HCT116 (cell line): Measurements from ENCODE around the gene SSRP1. TPM values are rescaled to one million over a fixed set of nuclear protein-coding genes. Genes with fewer than 3 reads are reported as not detected.

Experiments used
- ATAC-seq: fragments of 200-7000 bp; cut with Tn5 transposase; 2 replicates; pipeline ENCODE4 v1.9.1; 2020; ENCODE audit warnings: mild to moderate bottlenecking, moderate library complexity
- BruUV-seq: library from RNA; stranded (reverse); fragments of 400-500 nt; replicated peaks from 2 replicates; lab custom pipeline; 2021; lab: Mats Ljungman, UMichigan
- CTCF ChIA-PET: fragments of 300-600 bp; sonication (Branson Sonifier 250); formaldehyde crosslinking; loops from one replicate; lab custom pipeline; 2021; ENCODE audit warnings: antibody characterized with exemption; lab: Charles Lee
- POLR2A ChIA-PET: fragments of 300-600, 350-600 bp; sonication (Branson Sonifier 250); formaldehyde crosslinking; loops from one replicate; lab custom pipeline; 2021; ENCODE audit warnings: antibody characterized with exemption; lab: Charles Lee
- RAD21 ChIA-PET, 2 experiments: fragments of 300-600 bp; sonication (Branson Sonifier 250); formaldehyde crosslinking; loops; one replicate each; lab custom pipeline; 2023; ENCODE audit warnings: low total read pairs in 2 of 2; ENCODE audit not compliant: uncharacterized antibody in 2 of 2, unreplicated experiment in 2 of 2, low non-redundant PET in 1 of 2; lab: Charles Lee
- DNase-seq: peaks from one replicate; pipeline ENCODE4 v3.0.0-alpha.2; 2010; ENCODE audit warnings: low read depth, low spot score
- H2AFZ ChIP-seq: fragments of 200-600 bp; shearing (Covaris generic), sonication (generic); 2 replicates; pipeline ENCODE4 v1.6.1; 2017; ENCODE audit warnings: low read depth, mixed run types, mixed read lengths, antibody characterized with exemption, low read length; ENCODE audit not compliant: poor library complexity, severe bottlenecking
- H3K27ac ChIP-seq: 2 replicates; pipeline ENCODE4 v1.5.1; 2012; ENCODE audit warnings: low read depth, low read length
- H3K27me3 ChIP-seq: fragments of 200-600 bp; sonication (generic); 2 replicates; pipeline ENCODE4 v1.6.1; 2016; ENCODE audit warnings: mixed run types, low read length, mixed read lengths; ENCODE audit not compliant: insufficient read depth
- H3K36me3 ChIP-seq, 2 experiments: fragments of 200-500 bp in 1 of 2; fragments of 200-600 bp in 1 of 2; sonication (Bioruptor generic) in 1 of 2; sonication (generic) in 1 of 2; 2 replicates each; pipeline versions ENCODE4 v1.5.1 to v1.6.1; 2014 to 2016; ENCODE audit warnings: low read length in 2 of 2, inconsistent platforms in 1 of 2, mixed read lengths in 1 of 2, mixed run types in 1 of 2; ENCODE audit not compliant: insufficient read depth in 2 of 2, control insufficient read depth in 1 of 2
- H3K4me1 ChIP-seq, 2 experiments: fragments of 200-600 bp in 1 of 2; sonication (generic) in 1 of 2; 2 replicates each; pipeline versions ENCODE4 v1.5.1 to v1.6.1; 2012 to 2017; ENCODE audit warnings: low read length in 2 of 2, inconsistent platforms in 1 of 2, mild to moderate bottlenecking in 1 of 2, mixed read lengths in 1 of 2, mixed run types in 1 of 2, moderate library complexity in 1 of 2; ENCODE audit not compliant: insufficient read depth in 2 of 2, control insufficient read depth in 1 of 2
- H3K4me2 ChIP-seq: fragments of 200-600 bp; sonication (generic); 2 replicates; pipeline ENCODE4 v1.6.1; 2017; ENCODE audit warnings: mixed run types, low read length, mixed read lengths
- H3K4me3 ChIP-seq, 2 experiments: fragments of 200-600 bp in 1 of 2; sonication (generic) in 1 of 2; replicated peaks in 1 of 2; 2 replicates each; pipeline ENCODE4 v1.5.1; 2011 to 2016; ENCODE audit warnings: low read length in 2 of 2, control low read depth in 1 of 2, low read depth in 1 of 2, mild to moderate bottlenecking in 1 of 2, mixed read lengths in 1 of 2, mixed run types in 1 of 2
- H3K79me2 ChIP-seq: fragments of 200-600 bp; sonication (generic); 2 replicates; pipeline ENCODE4 v1.6.1; 2017; ENCODE audit warnings: mild to moderate bottlenecking, mixed run types, low read length, moderate library complexity, mixed read lengths; ENCODE audit not compliant: insufficient read depth
- H3K9ac ChIP-seq: fragments of 200-600 bp; sonication (generic); 2 replicates; pipeline ENCODE4 v1.6.1; 2016; ENCODE audit warnings: low read length, mixed read lengths
- H3K9me2 ChIP-seq: fragments of 200-600 bp; sonication (generic), shearing (Covaris generic); 2 replicates; pipeline ENCODE4 v1.6.1; 2017; ENCODE audit warnings: mixed run types, mild to moderate bottlenecking, moderate library complexity; ENCODE audit not compliant: insufficient read depth
- H3K9me3 ChIP-seq, 2 experiments: fragments of 200-500 bp in 1 of 2; fragments of 200-600 bp in 1 of 2; sonication (Bioruptor generic) in 1 of 2; sonication (generic) in 1 of 2; 2 replicates each; pipeline ENCODE4 v1.6.1; 2014 to 2017; ENCODE audit warnings: low read length in 2 of 2, mixed read lengths in 2 of 2, inconsistent platforms in 1 of 2, low read depth in 1 of 2, mild to moderate bottlenecking in 1 of 2, mixed run types in 1 of 2, moderate library complexity in 1 of 2; ENCODE audit not compliant: control insufficient read depth in 1 of 2, insufficient read depth in 1 of 2
- H4K20me1 ChIP-seq: fragments of 200-600 bp; sonication (generic), shearing (Covaris generic); 2 replicates; pipeline ENCODE4 v1.6.1; 2017; ENCODE audit warnings: mixed run types, mild to moderate bottlenecking, moderate library complexity; ENCODE audit not compliant: insufficient read depth
- CEBPB ChIP-seq: IDR thresholded peaks from 2 replicates; pipeline ENCODE4 v1.6.1; 2012; ENCODE audit warnings: low read depth
- CTCF ChIP-seq, 3 experiments: fragments of 200-600 bp in 1 of 3; sonication (generic) in 1 of 3; IDR thresholded peaks in 2 of 3; conservative IDR thresholded peaks in 1 of 3; 2 replicates each; pipeline ENCODE4 v1.5.1; 2012 to 2017; ENCODE audit warnings: low read depth in 2 of 3, low read length in 2 of 3, antibody characterized with exemption in 1 of 3, borderline replicate concordance in 1 of 3, control low read depth in 1 of 3, mild to moderate bottlenecking in 1 of 3, mixed read lengths in 1 of 3, mixed run types in 1 of 3, moderate library complexity in 1 of 3; ENCODE audit not compliant: insufficient read depth in 1 of 3
- EGR1 ChIP-seq: IDR thresholded peaks from 2 replicates; pipeline ENCODE4 v1.6.1; 2012; ENCODE audit warnings: low read depth
- ELF1 ChIP-seq: IDR thresholded peaks from 2 replicates; pipeline ENCODE4 v1.6.1; 2012; ENCODE audit warnings: low read depth, borderline replicate concordance
- EZH2 ChIP-seq: fragments of 200-600 bp; sonication (generic); IDR thresholded peaks from 2 replicates; pipeline ENCODE4 v1.6.1; 2017; ENCODE audit warnings: antibody characterized with exemption, mixed run types
- EZH2phosphoT487 ChIP-seq: fragments of 200-600 bp; IDR thresholded peaks from 2 replicates; pipeline ENCODE4 v1.6.1; 2018; ENCODE audit warnings: antibody characterized with exemption, borderline replicate concordance
- FOSL1 ChIP-seq: IDR thresholded peaks from 2 replicates; pipeline ENCODE4 v1.6.1; 2012; ENCODE audit warnings: low read depth
- MAX ChIP-seq: IDR thresholded peaks from 2 replicates; pipeline ENCODE4 v1.6.1; 2012
- POLR2AphosphoS5 ChIP-seq: IDR thresholded peaks from 2 replicates; pipeline ENCODE4 v1.6.1; 2011; ENCODE audit warnings: mild to moderate bottlenecking, low read depth, low read length, moderate library complexity
- REST ChIP-seq: IDR thresholded peaks from 2 replicates; pipeline ENCODE4 v1.6.1; 2012; ENCODE audit warnings: low read depth
- SP1 ChIP-seq: IDR thresholded peaks from 2 replicates; pipeline ENCODE4 v1.6.1; 2012; ENCODE audit warnings: low read depth
- YY1 ChIP-seq: IDR thresholded peaks from 2 replicates; pipeline ENCODE4 v1.6.1; 2011; ENCODE audit warnings: low read length, low read depth, moderate library complexity, mild to moderate bottlenecking; ENCODE audit not compliant: insufficient replicate concordance; ENCODE audit errors: extremely low read depth
- ZBTB33 ChIP-seq: IDR thresholded peaks from 2 replicates; pipeline ENCODE4 v1.6.1; 2011; ENCODE audit warnings: mild to moderate bottlenecking, low read length, moderate library complexity; ENCODE audit not compliant: insufficient replicate concordance; ENCODE audit errors: extremely low read depth
- ZFX ChIP-seq: fragments of 450-650 bp; IDR thresholded peaks from 2 replicates; pipeline ENCODE4 v1.6.1; 2017
- ZNF274 ChIP-seq: fragments of 200-500 bp; sonication (Bioruptor generic); IDR thresholded peaks from 2 replicates; pipeline ENCODE4 v1.6.1; 2014; ENCODE audit warnings: mild to moderate bottlenecking, low read depth, low read length, inconsistent platforms
- intact Hi-C: fragments of 100-400 bp; cut with micrococcal nuclease; formaldehyde crosslinking; loops from 2 replicates; pipeline ENCODE4 v1.10.0; 2022
- total RNA-seq: library from RNA; stranded (reverse); gene quantifications from one replicate; pipeline ENCODE4 v1.2.1, GENCODE V29; 2021; ENCODE audit not compliant: unreplicated experiment
- TF ChIP-seq, protein P1 (sequence below): IDR thresholded peaks from 2 replicates; pipeline ENCODE4 v1.6.1; 2012

The SSRP1 gene
- total RNA-seq, 1 experiment from 2014 or later, result 260 TPM

- no peak for DNase-seq
- Histone ChIP-seq H3K9me2 (no peaks in the 10 kb centered on the region), H4K20me1 (no peaks in the 10 kb centered on the region), H3K27me3 (peaks cover 20% of the 10 kb centered on the region), H2AFZ (no peak overlapping the region), H3K36me3 (no peaks in the 10 kb centered on the region), H3K4me3 (no peak overlapping the region), H3K79me2 (no peaks in the 10 kb centered on the region), H3K4me2 (no peak overlapping the region), H3K27ac (no peak overlapping the region), H3K9me3 (no peaks in the 10 kb centered on the region), H3K9ac (no peak overlapping the region), H3K4me1 (no peaks in the 10 kb centered on the region)
- ChIA-PET RAD21 (no interaction called here), CTCF (no interaction called here), POLR2A (no interaction called here)
- no TSS peak for BruUV-seq
- TF ChIP-seq POLR2AphosphoS5 (no peak), EZH2 (no peak), CTCF (IDR thresholded peaks at IDR 0.05 in 2 of 3, conservative IDR thresholded peaks at IDR 0.05 in 1 of 3; ENCODE audit: borderline replicate concordance in 1 of 3, insufficient read depth in 1 of 3, low read depth in 2 of 3, low read length in 2 of 3) (no peak), ZNF274 (no peak), ZFX (no peak), ZBTB33 (no peak), EGR1 (no peak), EZH2phosphoT487 (no peak), MAX (no peak), YY1 (no peak), SP1 (no peak), REST (no peak), CEBPB (no peak), ELF1 (no peak), FOSL1 (no peak)
- TF ChIP-seq, protein P1, sequence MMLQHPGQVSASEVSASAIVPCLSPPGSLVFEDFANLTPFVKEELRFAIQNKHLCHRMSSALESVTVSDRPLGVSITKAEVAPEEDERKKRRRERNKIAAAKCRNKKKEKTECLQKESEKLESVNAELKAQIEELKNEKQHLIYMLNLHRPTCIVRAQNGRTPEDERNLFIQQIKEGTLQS, result no peak
- no peak for ATAC-seq
- intact Hi-C loops, result no loop called here
Observed at GRCh38 chr11:57375490-57375889, 39.8 kb upstream of the SSRP1 start.
